Coronary artery (tissue), 2 donors: ENCODE data around the gene LRSAM1.
A peak's percentile ranks its signal among the peaks of the same experiment; 100 is the strongest.

Source experiments
- DNase-seq: peaks from one replicate; pipeline ENCODE4 v3.0.0-alpha.2; 2017; ENCODE audit warnings: low spot score
- H3K27ac ChIP-seq, 2 donors: fragments of 200-600 bp; sonication (generic); one replicate each; pipeline ENCODE4 v1.5.1; 2016 to 2019
- H3K4me3 ChIP-seq: fragments of 200-600 bp; sonication (generic); 2 replicates; pipeline ENCODE4 v1.5.1; 2016; ENCODE audit warnings: mild to moderate bottlenecking, moderate library complexity
- CTCF ChIP-seq: fragments of 200-600 bp; sonication (generic); IDR thresholded peaks from one replicate; pipeline ENCODE4 v1.5.1; 2019; ENCODE audit warnings: antibody characterized with exemption

Gene LRSAM1

GRCh38 chr9:127517620-127518019, 66.3 kb downstream of the LRSAM1 start:
- TF ChIP-seq CTCF: no peak
- Histone ChIP-seq H3K4me3 (no peak overlapping the region), H3K27ac (no peak overlapping the region)
- DNase-seq: peak; percentile 68

GRCh38 chr9:127518091-127518856, 67.0 kb downstream of the LRSAM1 start:
- TF ChIP-seq CTCF: no peak
- Histone ChIP-seq H3K27ac (peak overlapping the region in 1 of 2 donors; percentile 54), H3K4me3 (no peak overlapping the region)
- peak; percentile 62 for DNase-seq

- H3K4me3 ChIP-seq: no peak overlapping the region
- no peak for TF ChIP-seq CTCF
- peak; percentile 80 for DNase-seq
- peak overlapping the region; percentile 6 to 76 for H3K27ac ChIP-seq
Measured at GRCh38 chr9:127519301-127520166, 68.2 kb downstream of the LRSAM1 start.

- H3K4me3 ChIP-seq: peak overlapping the region; percentile 30
- H3K27ac ChIP-seq: peak overlapping the region; percentile 66 to 92
- peak; percentile 74 for DNase-seq
- TF ChIP-seq CTCF: no peak
Measured at GRCh38 chr9:127520941-127521918, 69.9 kb downstream of the LRSAM1 start.

GRCh38 chr9:127521919-127522304, 70.6 kb downstream of the LRSAM1 start:
- no peak for DNase-seq
- Histone ChIP-seq H3K4me3 (peak overlapping the region; percentile 30), H3K27ac (peak overlapping the region; percentile 66 to 92)
- TF ChIP-seq CTCF: no peak

- DNase-seq: peak; percentile 64
Measured at GRCh38 chr9:127522727-127523126, 71.4 kb downstream of the LRSAM1 start.

More at GRCh38 chr9:127522727-127523126, 71.4 kb downstream of the LRSAM1 start:
- peak overlapping the region; percentile 66 to 92 for H3K27ac ChIP-seq
- TF ChIP-seq CTCF: no peak
- no peak overlapping the region for H3K4me3 ChIP-seq
